Mesenchymal stem cell (in vitro differentiated cells and primary cell): Measurements from ENCODE around the gene NOS3.

Experiments
- DNase-seq: peaks from one replicate; pipeline ENCODE4 v3.0.0-alpha.2; 2013
- H2AFZ ChIP-seq: one replicate; pipeline ENCODE4 v1.6.1; 2013; ENCODE audit warnings: low read depth, mild to moderate bottlenecking, control low read depth, inconsistent platforms, low read length, moderate library complexity
- H2AK5ac ChIP-seq: 2 replicates; pipeline ENCODE4 v1.6.1; 2013; ENCODE audit warnings: low read length, moderate library complexity, mild to moderate bottlenecking, inconsistent platforms; ENCODE audit not compliant: severe bottlenecking
- H2BK120ac ChIP-seq: one replicate; pipeline ENCODE4 v1.6.1; 2013; ENCODE audit warnings: low read depth, mild to moderate bottlenecking, inconsistent platforms, low read length, moderate library complexity
- H2BK12ac ChIP-seq, 2 experiments: one replicate each; pipeline ENCODE4 v1.6.1; 2013; ENCODE audit warnings: inconsistent platforms in 2 of 2, low read length in 2 of 2, mild to moderate bottlenecking in 2 of 2, moderate library complexity in 2 of 2, control low read depth in 1 of 2
- H2BK15ac ChIP-seq: one replicate; pipeline ENCODE4 v1.6.1; 2013; ENCODE audit warnings: mild to moderate bottlenecking, low read depth, inconsistent platforms; ENCODE audit not compliant: poor library complexity, severe bottlenecking
- H2BK5ac ChIP-seq: 2 replicates; pipeline ENCODE4 v1.6.1; 2013; ENCODE audit warnings: low read depth, mild to moderate bottlenecking, low read length, control low read depth, inconsistent platforms; ENCODE audit not compliant: poor library complexity, severe bottlenecking
- H3K14ac ChIP-seq, 2 experiments: one replicate each; pipeline ENCODE4 v1.6.1; 2013; ENCODE audit warnings: inconsistent platforms in 2 of 2, low read length in 2 of 2, control low read depth in 1 of 2, mild to moderate bottlenecking in 1 of 2, moderate library complexity in 1 of 2
- H3K18ac ChIP-seq, 2 experiments: one replicate each; pipeline ENCODE4 v1.6.1; 2013; ENCODE audit warnings: inconsistent platforms in 2 of 2, low read length in 2 of 2, control low read depth in 1 of 2, low read depth in 1 of 2, mild to moderate bottlenecking in 1 of 2
- H3K23ac ChIP-seq, 2 experiments: one replicate each; pipeline ENCODE4 v1.6.1; 2013; ENCODE audit warnings: inconsistent platforms in 2 of 2, low read length in 2 of 2, mild to moderate bottlenecking in 2 of 2, moderate library complexity in 2 of 2, control low read depth in 1 of 2
- H3K27ac ChIP-seq: 2 replicates; pipeline ENCODE4 v1.5.1; 2013; ENCODE audit warnings: mild to moderate bottlenecking, moderate library complexity, low read length, control low read depth, inconsistent platforms; ENCODE audit not compliant: poor library complexity, severe bottlenecking
- H3K27me3 ChIP-seq, 2 experiments: 2 replicates each; pipeline versions ENCODE4 v1.6.1 to v1.7.0; 2013; ENCODE audit warnings: low read length in 2 of 2, mild to moderate bottlenecking in 2 of 2, moderate library complexity in 2 of 2, control low read depth in 1 of 2, inconsistent platforms in 1 of 2; ENCODE audit not compliant: control insufficient read depth in 1 of 2, insufficient read depth in 1 of 2
- H3K36me3 ChIP-seq, 2 experiments: 2 replicates each; pipeline versions ENCODE4 v1.6.1 to v1.7.0; 2013; ENCODE audit warnings: low read length in 2 of 2, control low read depth in 1 of 2, inconsistent platforms in 1 of 2, low read depth in 1 of 2, mild to moderate bottlenecking in 1 of 2; ENCODE audit not compliant: insufficient read depth in 2 of 2, control insufficient read depth in 1 of 2
- H3K4ac ChIP-seq, 2 experiments: one replicate each; pipeline ENCODE4 v1.6.1; 2013; ENCODE audit warnings: inconsistent platforms in 2 of 2, low read length in 2 of 2, mild to moderate bottlenecking in 2 of 2, moderate library complexity in 2 of 2, control low read depth in 1 of 2, low read depth in 1 of 2
- H3K4me1 ChIP-seq: 2 replicates; pipeline ENCODE4 v1.6.1; 2013; ENCODE audit warnings: low read depth, low read length, control low read depth; ENCODE audit not compliant: control insufficient read depth, insufficient read depth
- H3K4me2 ChIP-seq: 2 replicates; pipeline ENCODE4 v1.6.1; 2013; ENCODE audit warnings: low read length, mild to moderate bottlenecking, inconsistent platforms; ENCODE audit not compliant: poor library complexity, severe bottlenecking
- H3K4me3 ChIP-seq, 2 experiments: 2 replicates each; pipeline versions ENCODE4 v1.5.1 to v1.7.0; 2013; ENCODE audit warnings: low read length in 2 of 2, mild to moderate bottlenecking in 2 of 2, control low read depth in 1 of 2, low read depth in 1 of 2; ENCODE audit not compliant: insufficient read depth in 1 of 2
- H3K79me1 ChIP-seq: replicated peaks from 2 replicates; pipeline ENCODE4 v1.6.1; 2013; ENCODE audit warnings: mild to moderate bottlenecking, control low read depth, low read length, inconsistent platforms; ENCODE audit not compliant: poor library complexity, severe bottlenecking
- H3K9ac ChIP-seq: 2 replicates; pipeline ENCODE4 v1.7.0; 2013; ENCODE audit warnings: mild to moderate bottlenecking, low read length, moderate library complexity
- H3K9me3 ChIP-seq: 2 replicates; pipeline ENCODE4 v1.7.0; 2013; ENCODE audit warnings: mild to moderate bottlenecking, low read length; ENCODE audit not compliant: control insufficient read depth
- H4K8ac ChIP-seq: one replicate; pipeline ENCODE4 v1.6.1; 2013; ENCODE audit warnings: inconsistent platforms, mild to moderate bottlenecking, low read length, moderate library complexity
- H4K91ac ChIP-seq: one replicate; pipeline ENCODE4 v1.6.1; 2013; ENCODE audit warnings: mild to moderate bottlenecking, low read length, inconsistent platforms
- WGBS: methylation state at CpG from one replicate; pipeline ENCODE4 v1.1.7; 2013; ENCODE audit warnings: mixed read lengths; 5-methylcytosine and 5-hydroxymethylcytosine counted together

NOS3 gene

DNA sequence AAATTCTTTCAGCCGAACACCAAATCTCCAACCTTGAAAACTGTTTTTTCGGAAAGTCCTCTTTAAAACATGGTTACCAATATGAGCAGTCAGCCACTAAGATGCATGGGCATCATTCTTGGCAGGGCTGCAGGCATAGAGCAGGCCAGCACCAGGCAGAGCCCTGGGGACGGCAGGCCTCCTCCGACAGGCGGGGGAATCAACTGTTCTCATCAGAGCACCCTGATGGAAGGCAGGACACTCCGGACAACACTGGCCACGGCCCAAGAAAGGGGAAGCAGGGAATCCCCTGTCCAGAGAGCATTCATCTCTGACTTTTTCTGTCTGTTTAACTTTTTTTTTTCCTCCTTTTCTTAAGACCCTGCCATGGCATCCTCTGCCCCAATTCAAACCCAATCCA lies 1.4 kb upstream of the NOS3 start:
- Histone ChIP-seq H3K79me1 (no peaks in the 10 kb centered on the region), H3K23ac (no peak overlapping the region), H3K9me3 (peaks cover 17% of the 10 kb centered on the region), H3K4me2 (no peak overlapping the region), H4K91ac (no peak overlapping the region), H3K27me3 (peaks cover 46 to 53% of the 10 kb centered on the region in 2 experiments), H2BK15ac (no peak overlapping the region), H2AK5ac (no peak overlapping the region), H3K4me1 (peaks cover 6% of the 10 kb centered on the region), H3K4me3 (no peak overlapping the region), H2BK12ac (peak overlapping the region in 1 of 2 experiments; percentile 35), H2BK5ac (no peak overlapping the region), H3K9ac (no peak overlapping the region), H4K8ac (no peak overlapping the region), H3K27ac (no peak overlapping the region), H2AFZ (no peak overlapping the region), H3K36me3 (no peaks in the 10 kb centered on the region), H3K4ac (peak overlapping the region; percentile 20 to 46), H3K18ac (no peak overlapping the region), H2BK120ac (no peak overlapping the region), H3K14ac (no peak overlapping the region)
- 77% methylated on average over 7 of the region's 7 CpGs for WGBS
- DNase-seq = no peak

DNA sequence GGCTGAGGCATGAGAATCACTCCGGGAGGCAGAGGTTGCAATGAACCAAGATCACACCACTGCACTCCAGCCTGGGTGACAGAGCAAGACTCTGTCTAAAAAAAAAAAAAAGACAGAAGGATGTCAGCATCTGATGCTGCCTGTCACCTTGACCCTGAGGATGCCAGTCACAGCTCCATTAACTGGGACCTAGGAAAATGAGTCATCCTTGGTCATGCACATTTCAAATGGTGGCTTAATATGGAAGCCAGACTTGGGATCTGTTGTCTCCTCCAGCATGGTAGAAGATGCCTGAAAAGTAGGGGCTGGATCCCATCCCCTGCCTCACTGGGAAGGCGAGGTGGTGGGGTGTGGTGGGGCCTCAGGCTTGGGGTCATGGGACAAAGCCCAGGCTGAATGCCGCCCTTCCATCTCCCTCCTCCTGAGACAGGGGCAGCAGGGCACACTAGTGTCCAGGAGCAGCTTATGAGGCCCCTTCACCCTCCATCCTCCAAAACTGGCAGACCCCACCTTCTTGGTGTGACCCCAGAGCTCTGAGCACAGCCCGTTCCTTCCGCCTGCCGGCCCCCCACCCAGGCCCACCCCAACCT lies 1.3 kb downstream of the NOS3 start:
- WGBS = 82% methylated on average over 6 of the region's 6 CpGs
- no peak overlapping the region for H3K18ac ChIP-seq

DNA sequence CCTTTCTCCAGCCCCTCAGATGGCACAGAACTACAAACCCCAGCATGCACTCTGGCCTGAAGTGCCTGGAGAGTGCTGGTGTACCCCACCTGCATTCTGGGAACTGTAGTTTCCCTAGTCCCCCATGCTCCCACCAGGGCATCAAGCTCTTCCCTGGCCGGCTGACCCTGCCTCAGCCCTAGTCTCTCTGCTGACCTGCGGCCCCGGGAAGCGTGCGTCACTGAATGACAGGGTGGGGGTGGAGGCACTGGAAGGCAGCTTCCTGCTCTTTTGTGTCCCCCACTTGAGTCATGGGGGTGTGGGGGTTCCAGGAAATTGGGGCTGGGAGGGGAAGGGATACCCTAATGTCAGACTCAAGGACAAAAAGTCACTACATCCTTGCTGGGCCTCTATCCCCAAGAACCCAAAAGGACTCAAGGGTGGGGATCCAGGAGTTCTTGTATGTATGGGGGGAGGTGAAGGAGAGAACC lies 2.1 kb downstream of the NOS3 start:
- H2BK5ac ChIP-seq = no peak overlapping the region
- H3K4me3 ChIP-seq = no peak overlapping the region
- no peak overlapping the region for H2BK120ac ChIP-seq
- H3K4me2 ChIP-seq = no peak overlapping the region
- H3K79me1 ChIP-seq = no peaks in the 10 kb centered on the region
- H2AK5ac ChIP-seq = no peak overlapping the region
- no peak overlapping the region for H4K8ac ChIP-seq
- no peak overlapping the region for H3K18ac ChIP-seq
- no peak overlapping the region for H2BK15ac ChIP-seq
- peak; percentile 54 for DNase-seq
- H2AFZ ChIP-seq = no peak overlapping the region
- peaks cover 6% of the 10 kb centered on the region for H3K4me1 ChIP-seq
- no peak overlapping the region for H3K9ac ChIP-seq
- H3K27ac ChIP-seq = no peak overlapping the region
- peaks cover 17% of the 10 kb centered on the region for H3K9me3 ChIP-seq
- no peak overlapping the region for H4K91ac ChIP-seq
- H3K4ac ChIP-seq = no peak overlapping the region
- H3K23ac ChIP-seq = no peak overlapping the region
- no peaks in the 10 kb centered on the region for H3K36me3 ChIP-seq
- H3K14ac ChIP-seq = no peak overlapping the region
- 13% methylated on average over 5 of the region's 5 CpGs for WGBS
- H3K27me3 ChIP-seq = peaks cover 36 to 43% of the 10 kb centered on the region in 2 experiments
- no peak overlapping the region for H2BK12ac ChIP-seq

More for the DNA sequence above, 1.3 kb downstream of the NOS3 start:
- Histone ChIP-seq H2AK5ac (no peak overlapping the region), H3K9me3 (peaks cover 17% of the 10 kb centered on the region), H3K4me1 (peaks cover 6% of the 10 kb centered on the region), H3K4me2 (no peak overlapping the region), H2BK5ac (no peak overlapping the region), H3K36me3 (no peaks in the 10 kb centered on the region), H2BK12ac (no peak overlapping the region), H4K8ac (no peak overlapping the region), H4K91ac (no peak overlapping the region), H3K9ac (no peak overlapping the region), H2BK15ac (no peak overlapping the region), H3K4ac (no peak overlapping the region), H3K79me1 (no peaks in the 10 kb centered on the region), H3K23ac (no peak overlapping the region), H3K14ac (no peak overlapping the region), H3K4me3 (no peak overlapping the region), H3K27ac (no peak overlapping the region), H2AFZ (no peak overlapping the region), H3K27me3 (peaks cover 43% of the 10 kb centered on the region in 2 experiments), H2BK120ac (no peak overlapping the region)
- no peak for DNase-seq

DNA sequence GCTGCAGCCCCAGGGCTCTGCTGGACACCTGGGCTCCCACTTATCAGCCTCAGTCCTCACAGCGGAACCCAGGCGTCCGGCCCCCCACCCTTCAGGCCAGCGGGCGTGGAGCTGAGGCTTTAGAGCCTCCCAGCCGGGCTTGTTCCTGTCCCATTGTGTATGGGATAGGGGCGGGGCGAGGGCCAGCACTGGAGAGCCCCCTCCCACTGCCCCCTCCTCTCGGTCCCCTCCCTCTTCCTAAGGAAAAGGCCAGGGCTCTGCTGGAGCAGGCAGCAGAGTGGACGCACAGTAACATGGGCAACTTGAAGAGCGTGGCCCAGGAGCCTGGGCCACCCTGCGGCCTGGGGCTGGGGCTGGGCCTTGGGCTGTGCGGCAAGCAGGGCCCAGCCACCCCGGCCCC lies 2.7 kb downstream of the NOS3 start:
- Histone ChIP-seq H4K91ac (peak overlapping the region; percentile 62), H4K8ac (no peak overlapping the region), H3K14ac (no peak overlapping the region), H3K27ac (no peak overlapping the region), H2AK5ac (no peak overlapping the region), H3K23ac (no peak overlapping the region), H3K4me1 (peaks cover 3% of the 10 kb centered on the region), H3K18ac (no peak overlapping the region), H3K4ac (no peak overlapping the region), H2BK120ac (no peak overlapping the region), H3K9me3 (peaks cover 17% of the 10 kb centered on the region), H2BK12ac (no peak overlapping the region), H2BK15ac (no peak overlapping the region), H3K36me3 (no peaks in the 10 kb centered on the region), H3K9ac (no peak overlapping the region), H2BK5ac (no peak overlapping the region), H3K79me1 (no peaks in the 10 kb centered on the region), H3K27me3 (peaks cover 29 to 44% of the 10 kb centered on the region in 2 experiments), H3K4me2 (no peak overlapping the region), H2AFZ (no peak overlapping the region), H3K4me3 (no peak overlapping the region)
- DNase-seq = no peak
- 92% methylated on average over 14 of the region's 14 CpGs for WGBS
